IPS DF 19.7 (cell line): ENCODE measurements around the gene PTPN12.

Experiments
- DNase-seq: peaks from one replicate; pipeline ENCODE4 v3.0.0-alpha.2; 2013; ENCODE audit warnings: low read depth, low spot score

Gene PTPN12

DNA sequence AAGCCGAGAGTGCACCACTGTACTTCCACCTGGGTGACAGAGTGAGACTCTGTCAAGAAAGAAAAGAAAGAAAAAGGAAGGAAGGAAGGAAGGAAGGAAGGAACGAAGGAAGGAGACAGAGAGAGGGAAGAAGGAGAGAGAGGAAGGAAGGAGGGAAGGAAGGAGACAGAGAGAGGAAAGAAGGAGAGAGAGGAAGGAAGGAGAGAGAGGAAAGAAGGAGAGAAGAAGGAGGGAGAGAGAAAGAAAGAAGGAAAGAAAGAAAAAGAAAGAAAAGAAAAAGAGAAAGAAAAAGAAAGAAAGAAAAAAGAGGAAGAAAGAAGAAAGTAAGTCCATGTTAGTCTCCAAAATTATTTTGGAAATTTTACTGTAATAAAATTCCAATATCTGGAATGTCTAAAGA is 125.8 kb downstream of the PTPN12 start:
- no peak for DNase-seq

DNA sequence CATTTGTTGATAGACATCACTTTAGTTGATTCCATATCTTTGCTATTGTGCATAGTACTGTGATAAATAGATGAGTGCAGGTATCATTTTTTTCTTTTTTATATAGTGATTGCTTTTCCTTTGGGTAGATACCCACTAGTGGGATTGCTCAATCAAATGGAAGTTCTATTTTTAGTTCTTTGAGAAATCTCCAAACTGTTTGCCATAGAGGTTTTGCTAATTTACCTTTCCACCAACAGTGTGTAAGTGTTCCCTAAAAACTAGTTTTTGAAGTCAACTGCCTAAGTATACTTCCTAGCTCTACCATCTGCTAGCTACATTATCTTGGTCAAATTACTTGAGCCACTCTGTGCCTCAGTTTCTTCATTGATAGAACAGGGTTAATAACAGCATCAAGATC is 127.6 kb downstream of the PTPN12 start:
- no peak for DNase-seq

DNA sequence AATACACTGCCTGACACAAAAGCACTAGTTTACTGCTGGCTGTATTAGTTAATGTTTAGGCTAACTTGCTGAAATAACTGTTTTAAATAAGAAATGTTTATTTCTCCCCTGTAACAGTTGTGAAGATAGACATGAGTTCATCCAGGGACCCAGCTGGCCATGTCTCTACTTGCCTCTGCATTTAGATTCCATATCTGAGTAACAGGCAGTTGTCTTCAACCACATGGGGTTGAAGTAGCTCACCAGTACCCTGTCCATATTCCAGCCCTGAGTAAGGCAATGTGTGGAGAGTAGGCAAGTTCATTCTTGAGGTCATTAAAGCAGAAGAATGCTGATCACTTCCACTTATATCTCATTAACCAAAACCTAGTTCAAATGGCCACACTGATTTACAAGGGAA is 128.1 kb downstream of the PTPN12 start:
- DNase-seq, result no peak

DNA sequence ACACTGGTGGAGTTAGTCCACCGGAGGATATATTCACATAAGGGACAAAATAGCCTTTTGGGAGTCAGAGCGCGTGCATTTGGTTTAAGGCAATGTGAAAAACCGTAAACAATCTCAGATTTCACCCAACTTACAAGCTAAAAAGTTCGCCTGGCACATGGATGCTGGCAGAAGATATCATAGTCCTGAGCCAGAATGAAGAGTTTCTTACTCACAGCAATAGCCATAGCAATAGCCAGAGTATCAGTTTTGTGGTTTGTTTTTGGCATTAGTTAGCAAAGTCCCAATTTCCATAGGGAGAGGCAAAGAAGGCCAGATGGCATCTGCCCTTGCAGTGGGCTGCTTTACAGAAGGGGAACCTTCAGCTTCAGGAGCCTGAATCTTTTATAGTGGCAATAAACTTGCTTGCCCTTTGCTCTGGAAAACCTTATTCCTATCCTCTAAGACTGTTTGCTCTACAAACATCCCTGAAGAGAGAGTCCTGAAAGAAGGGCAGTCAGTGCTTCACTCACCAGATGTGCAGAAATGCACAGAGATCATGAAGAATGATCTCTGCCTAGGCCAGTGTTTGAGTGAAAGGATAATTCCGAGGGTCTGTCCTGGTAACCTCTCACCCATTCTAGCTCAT is 130.5 kb downstream of the PTPN12 start:
- no peak for DNase-seq

DNA sequence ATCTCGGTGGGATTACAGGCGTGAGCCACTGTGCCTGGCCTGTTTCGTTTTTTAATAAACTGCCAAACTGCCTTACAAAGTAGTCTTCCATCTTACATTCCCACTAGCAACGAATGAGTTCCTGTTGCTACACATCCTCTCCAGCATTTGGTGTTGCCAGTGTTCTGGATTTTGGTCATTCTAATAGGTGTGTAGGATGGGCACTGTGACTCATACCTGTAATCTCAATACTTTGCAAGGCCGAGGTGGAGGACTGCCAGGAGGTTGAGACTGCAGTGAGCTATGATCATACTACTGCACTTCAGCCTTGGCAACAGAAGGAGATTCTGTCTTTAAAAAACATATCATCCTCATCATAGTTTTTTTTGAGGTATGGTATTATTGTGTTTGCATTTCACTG is 137.8 kb downstream of the PTPN12 start:
- no peak for DNase-seq

DNA sequence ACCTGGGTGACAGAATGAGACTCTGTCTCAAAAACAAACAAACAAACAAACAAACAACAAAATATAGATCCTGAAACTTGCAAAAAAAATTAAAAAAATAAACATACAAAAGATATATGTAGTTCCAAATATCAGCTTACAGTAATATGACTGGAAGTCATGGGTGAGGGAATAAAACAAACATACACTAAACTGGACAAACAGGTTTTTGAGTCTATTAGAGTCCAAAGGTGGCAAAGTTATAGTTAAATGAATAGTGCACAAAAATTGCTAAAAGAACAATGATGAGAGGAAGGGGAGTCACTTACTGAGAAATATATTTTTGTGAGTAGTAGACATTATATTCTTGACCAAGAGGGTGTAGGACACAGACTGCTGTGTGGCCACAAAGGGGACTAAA is 142.5 kb downstream of the PTPN12 start:
- DNase-seq, result no peak

DNA sequence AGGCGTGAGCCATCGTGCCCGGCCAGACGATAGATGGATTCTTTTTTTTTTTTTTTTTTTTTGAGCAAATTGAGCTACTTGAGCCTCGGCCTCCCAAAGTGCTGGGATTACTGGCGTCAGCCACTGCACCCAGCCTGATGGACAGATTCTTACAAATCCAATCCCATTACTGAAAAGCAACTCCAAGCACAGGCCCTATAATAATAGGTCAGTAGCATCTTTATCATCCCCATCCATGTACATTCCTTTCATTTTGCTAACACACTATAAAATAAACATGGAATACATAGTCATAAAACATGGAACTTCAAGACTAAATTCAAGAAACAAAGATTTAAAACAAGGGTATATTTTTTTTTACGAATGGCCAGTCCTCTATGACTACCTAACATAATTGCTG is 143.2 kb downstream of the PTPN12 start:
- no peak for DNase-seq

DNA sequence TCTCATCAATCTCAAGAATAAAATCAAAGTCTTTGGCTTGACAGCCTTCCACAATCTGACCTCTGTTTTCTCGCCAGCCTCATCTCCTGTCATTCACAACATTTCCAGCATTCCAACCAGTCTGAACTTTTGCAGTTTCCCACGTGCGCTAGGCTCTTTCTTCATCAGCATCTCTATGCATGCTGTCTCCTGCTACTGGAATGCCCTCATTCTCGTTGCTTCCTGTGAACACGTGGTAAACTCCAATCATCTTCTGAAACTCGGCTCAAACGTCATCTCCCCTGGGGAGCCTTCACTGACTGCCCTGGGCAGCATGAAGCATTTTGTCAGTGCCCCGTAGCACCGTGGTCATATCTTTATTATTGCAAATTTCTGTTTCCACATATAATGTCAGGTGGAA is 146.9 kb downstream of the PTPN12 start:
- peak; percentile 85 for DNase-seq

DNA sequence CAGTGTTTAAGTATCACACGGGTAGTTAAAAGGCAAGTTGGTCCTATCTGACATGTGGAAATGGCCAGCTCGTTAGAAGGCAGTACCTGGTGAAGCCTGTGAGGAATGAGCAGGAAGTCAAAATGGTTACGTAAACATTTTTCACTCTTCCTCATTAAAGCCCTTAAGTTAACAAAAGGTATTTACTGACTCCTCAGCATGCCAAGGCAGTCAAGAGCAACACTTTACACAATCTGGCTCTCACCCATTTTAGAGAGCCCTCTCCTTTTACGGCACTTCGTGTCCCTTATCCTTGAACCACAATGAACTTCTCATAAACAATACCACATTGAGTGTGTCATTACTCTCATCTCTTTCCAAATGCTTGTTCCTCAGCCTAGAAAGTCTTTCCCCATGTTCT is 148.1 kb downstream of the PTPN12 start:
- no peak for DNase-seq

DNA sequence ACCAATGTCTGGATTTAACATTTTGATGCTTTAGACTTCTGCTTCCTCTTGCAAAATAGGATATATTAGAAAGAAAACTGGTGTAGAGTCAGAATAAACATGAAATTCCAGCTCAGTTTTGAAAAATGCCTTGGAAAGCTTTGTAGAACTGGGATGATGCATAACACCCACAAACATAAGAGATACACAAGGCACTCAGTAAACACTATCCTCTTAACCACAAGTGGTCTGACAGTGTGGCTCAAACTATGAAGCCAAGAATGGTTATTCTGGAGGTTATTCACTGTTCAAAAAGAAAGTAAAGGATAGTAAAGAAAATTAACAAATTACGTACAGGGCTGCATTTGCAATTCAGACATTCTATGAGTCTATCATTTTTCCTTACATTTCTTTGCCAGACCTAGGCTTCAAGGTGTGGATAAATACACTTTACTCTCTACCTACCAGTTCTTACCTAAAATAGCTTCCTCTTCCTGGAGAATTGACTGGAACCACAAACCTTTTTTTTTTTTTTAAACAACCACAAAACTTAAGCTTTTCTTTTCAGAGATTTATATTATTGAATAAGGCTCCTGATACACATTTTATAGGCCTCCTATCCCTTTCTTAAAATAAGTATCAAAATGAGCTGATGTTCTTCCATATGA is 150.1 kb downstream of the PTPN12 start:
- no peak for DNase-seq

DNA sequence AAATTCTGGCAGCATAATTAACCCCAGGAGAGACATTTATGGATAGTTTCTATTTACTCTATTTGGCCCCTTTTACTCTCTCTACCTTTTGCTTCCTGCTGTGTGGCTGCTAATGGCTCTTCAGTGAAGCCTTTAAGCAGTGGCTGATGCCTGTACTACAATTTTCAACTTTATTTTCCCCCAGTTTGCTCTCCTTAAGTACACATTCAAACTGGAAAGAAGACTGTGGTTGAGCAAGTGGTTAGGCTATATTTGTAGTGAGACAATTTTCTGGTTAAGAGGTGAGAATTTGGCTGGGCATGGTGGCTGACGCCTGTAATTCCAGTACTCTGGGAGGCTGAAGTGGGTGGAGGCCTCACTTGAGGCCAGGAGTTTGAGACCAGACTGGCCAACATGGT is 150.7 kb downstream of the PTPN12 start:
- DNase-seq, result no peak
